Thoracic aorta endothelial cell (primary cell): ENCODE data around the gene TOMM34. TPM values are rescaled to one million over a fixed set of nuclear protein-coding genes. Genes with fewer than 3 reads are reported as not detected.

ENCODE experiments used
- small RNA-seq: library from RNA; depleted of rRNA; stranded (forward); fragments of <200 nt; gene quantifications from one replicate; pipeline ENCODE3, GENCODE V24; 2012
- total RNA-seq: library from RNA; depleted of rRNA; stranded (reverse); fragments of >200 nt; gene quantifications from 2 replicates; pipeline ENCODE4 v1.2.3, GENCODE V29; 2012

Gene TOMM34
- total RNA-seq, result 35.8 and 48.3 TPM in 2 replicates

GRCh38 chr20:44960103-44960852 lies at the start of gene TOMM34:
TOMM34 (minus strand) TSS chr20:44960397; CDS start chr20:44960333, 64 bp downstream.

DNA sequence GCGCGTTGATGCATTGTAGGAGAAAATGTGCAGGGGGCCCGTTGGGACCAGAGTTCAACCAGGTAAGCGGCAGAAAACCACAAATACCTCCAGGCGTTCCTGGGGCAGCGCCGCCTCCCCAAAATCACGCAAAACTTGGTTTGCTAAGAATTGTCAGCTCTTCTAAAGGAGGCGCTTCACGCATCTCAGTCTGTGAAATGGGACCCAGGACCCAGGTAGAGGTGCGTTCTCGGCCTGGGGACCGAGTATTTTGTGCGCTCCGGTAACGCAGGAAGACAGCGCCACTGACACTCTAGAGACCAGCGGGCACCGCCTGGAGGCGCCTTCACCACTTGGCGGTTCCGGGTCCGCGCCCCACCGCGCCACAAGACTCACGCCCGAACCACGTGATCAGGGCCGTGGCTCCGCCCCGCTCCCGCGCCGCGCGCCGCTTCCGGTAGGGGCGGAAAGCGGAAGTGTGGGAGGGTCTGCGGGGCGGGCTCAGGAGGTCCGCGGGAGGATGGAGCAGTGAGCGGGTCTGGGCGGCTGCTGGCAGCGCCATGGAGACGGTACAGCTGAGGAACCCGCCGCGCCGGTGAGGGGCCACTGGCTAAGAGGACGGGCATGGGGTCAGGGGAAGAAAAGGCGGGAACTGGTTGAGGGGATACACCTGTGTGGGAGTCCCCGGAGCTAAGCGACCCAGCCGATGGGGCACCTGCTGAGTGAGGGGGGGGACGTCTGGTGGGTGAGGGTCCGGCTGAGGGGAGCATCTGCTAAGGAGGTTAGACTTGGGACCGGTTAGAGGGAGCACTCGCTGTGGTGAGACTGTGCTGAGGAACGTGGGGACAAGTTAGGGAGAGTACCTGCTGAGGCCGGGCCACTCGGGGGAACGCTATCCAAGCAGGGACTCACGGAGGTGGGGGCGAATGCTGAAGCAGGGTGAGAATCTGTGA lies 6.1 kb upstream of the TOMM34 start, which contains the start of gene STK4:
Gene STK4, plus strand, starts transcription at position 483 of the 932 bp plus-strand sequence. Its CDS starts 57 bp downstream, at position 540.

GRCh38 chr20:44909872-44910689 lies 50.1 kb downstream of the TOMM34 start, which contains the start of gene PABPC1L:
PABPC1L (plus strand) TSS chr20:44910060; CDS start chr20:44910144, 84 bp downstream.

Small RNAs within 50 kb of the gene (small RNA-seq; reads per million reads assigned to genes)
- gene RF00019, result not detected

Other genes starting within 250 kb of the TOMM34 start
- 0.13 TPM in 1 of 2 replicates, not detected in the other for gene CCN5, start 245.0 kb downstream of the TOMM34 start, total RNA-seq
- gene KCNK15, start 214.5 kb downstream of the TOMM34 start, total RNA-seq, result 0.07 TPM in 1 of 2 replicates, not detected in the other
- not detected in 2 replicates for gene RIMS4, start 149.9 kb downstream of the TOMM34 start, total RNA-seq
- 223 and 244 TPM in 2 replicates for gene YWHAB, start 74.7 kb downstream of the TOMM34 start, total RNA-seq
- 3.9 and 4.5 TPM in 2 replicates for gene PABPC1L, start 50.3 kb downstream of the TOMM34 start, total RNA-seq
- gene STK4, start 6.1 kb upstream of the TOMM34 start, total RNA-seq, result 37.5 and 48.5 TPM in 2 replicates
- 0.13 and 0.29 TPM in 2 replicates for gene KCNS1, start 140.7 kb upstream of the TOMM34 start, total RNA-seq
- gene WFDC5, start 154.8 kb upstream of the TOMM34 start, total RNA-seq, result not detected in 2 replicates
- not detected in 2 replicates for gene WFDC12, start 164.1 kb upstream of the TOMM34 start, total RNA-seq
- not detected in 2 replicates for gene PI3, start 214.5 kb upstream of the TOMM34 start, total RNA-seq
- not detected in 2 replicates for gene SEMG1, start 246.6 kb upstream of the TOMM34 start, total RNA-seq